ENCODE data around the gene HS3ST4.

HS3ST4 gene

GRCh38 chr16:25951999-25952398, 260.2 kb downstream of the HS3ST4 start:
- Mint-ChIP-seq H3K9me3 (no peaks in the 10 kb centered on the region), H3K4me3 (no peak overlapping the region), H3K27ac (no peak overlapping the region), H3K27me3 (no peaks in the 10 kb centered on the region), H3K4me1 (no peaks in the 10 kb centered on the region)
- DNase-seq (no peak), ATAC-seq (no peak)

GRCh38 chr16:25952983-25953382, 261.2 kb downstream of the HS3ST4 start:
- ATAC-seq (no peak), DNase-seq (no peak)
- Mint-ChIP-seq H3K27me3 (peaks cover 6% of the 10 kb centered on the region), H3K4me3 (no peak overlapping the region), H3K4me1 (no peaks in the 10 kb centered on the region), H3K27ac (no peak overlapping the region), H3K9me3 (no peaks in the 10 kb centered on the region)

GRCh38 chr16:25957707-25958106, 265.9 kb downstream of the HS3ST4 start:
- no peak overlapping the region for H3K4me3 Mint-ChIP-seq
- no peak for ATAC-seq

GRCh38 chr16:25959221-25959620, 267.5 kb downstream of the HS3ST4 start:
- Mint-ChIP-seq H3K4me3 (no peak overlapping the region), H3K9me3 (peaks cover 0 to 4% of the 10 kb centered on the region in 2 donors), H3K27me3 (peaks cover 7% of the 10 kb centered on the region), H3K27ac (no peak overlapping the region), H3K4me1 (no peaks in the 10 kb centered on the region)
- ATAC-seq (no peak), DNase-seq (no peak)

More at GRCh38 chr16:25957707-25958106, 265.9 kb downstream of the HS3ST4 start:
- Mint-ChIP-seq H3K9me3 (peaks cover 0 to 4% of the 10 kb centered on the region in 2 donors), H3K27ac (peak overlapping the region in 1 of 2 donors; percentile 68), H3K27me3 (peaks cover 7% of the 10 kb centered on the region), H3K4me1 (no peaks in the 10 kb centered on the region)
- DNase-seq, result no peak

GRCh38 chr16:25966172-25967097, 274.7 kb downstream of the HS3ST4 start:
- DNase-seq (peak; percentile 10 to 33), ATAC-seq (peak; percentile 97)
- H3K27me3 Mint-ChIP-seq, result peaks cover 13% of the 10 kb centered on the region
- peaks cover 0 to 4% of the 10 kb centered on the region in 2 donors for H3K9me3 Mint-ChIP-seq
- peak overlapping the region in 1 of 2 donors; percentile 53 for H3K27ac Mint-ChIP-seq
- peak overlapping the region in 1 of 2 donors; percentile 6 for H3K4me3 Mint-ChIP-seq
- peaks cover 19% of the 10 kb centered on the region for H3K4me1 Mint-ChIP-seq

GRCh38 chr16:25977121-25977520, 285.4 kb downstream of the HS3ST4 start:
- Mint-ChIP-seq H3K4me1 (no peaks in the 10 kb centered on the region), H3K9me3 (peaks cover 0 to 7% of the 10 kb centered on the region in 2 donors), H3K4me3 (no peak overlapping the region), H3K27ac (peak overlapping the region in 1 of 2 donors; percentile 86), H3K27me3 (peaks cover 11% of the 10 kb centered on the region)
- DNase-seq (no peak), ATAC-seq (no peak)

- H3K27ac Mint-ChIP-seq, result no peak overlapping the region
- H3K27me3 Mint-ChIP-seq, result peaks cover 11% of the 10 kb centered on the region
- ATAC-seq, result no peak
- no peak for DNase-seq
- no peaks in the 10 kb centered on the region for H3K4me1 Mint-ChIP-seq
- H3K4me3 Mint-ChIP-seq, result no peak overlapping the region
- peaks cover 0 to 7% of the 10 kb centered on the region in 2 donors for H3K9me3 Mint-ChIP-seq
Measured at GRCh38 chr16:25978218-25978617, 286.5 kb downstream of the HS3ST4 start.

- H3K27me3 Mint-ChIP-seq, result peaks cover 12% of the 10 kb centered on the region
- peak overlapping the region in 1 of 2 donors; percentile 52 for H3K27ac Mint-ChIP-seq
- no peak overlapping the region for H3K4me3 Mint-ChIP-seq
- ATAC-seq (no peak), DNase-seq (no peak)
- H3K4me1 Mint-ChIP-seq, result no peaks in the 10 kb centered on the region
- peaks cover 0 to 4% of the 10 kb centered on the region in 2 donors for H3K9me3 Mint-ChIP-seq
Measured at GRCh38 chr16:25988084-25988483, 296.3 kb downstream of the HS3ST4 start.

- Mint-ChIP-seq H3K4me1 (no peaks in the 10 kb centered on the region), H3K27me3 (peaks cover 12% of the 10 kb centered on the region), H3K4me3 (no peak overlapping the region), H3K27ac (no peak overlapping the region), H3K9me3 (peaks cover 0 to 4% of the 10 kb centered on the region in 2 donors)
- ATAC-seq (no peak), DNase-seq (no peak)
Measured at GRCh38 chr16:25988882-25989281, 297.1 kb downstream of the HS3ST4 start.

- H3K27ac Mint-ChIP-seq, result no peak overlapping the region
- H3K9me3 Mint-ChIP-seq, result no peaks in the 10 kb centered on the region
- H3K4me1 Mint-ChIP-seq, result no peaks in the 10 kb centered on the region
- H3K27me3 Mint-ChIP-seq, result peaks cover 2% of the 10 kb centered on the region
- H3K4me3 Mint-ChIP-seq, result no peak overlapping the region
- ATAC-seq (no peak), DNase-seq (no peak)
Measured at GRCh38 chr16:25996052-25996451, 304.3 kb downstream of the HS3ST4 start.

GRCh38 chr16:26005336-26005735, 313.6 kb downstream of the HS3ST4 start:
- H3K9me3 Mint-ChIP-seq, result peaks cover 9 to 27% of the 10 kb centered on the region in 2 donors
- H3K4me3 Mint-ChIP-seq, result no peak overlapping the region
- H3K4me1 Mint-ChIP-seq, result no peaks in the 10 kb centered on the region
- ATAC-seq, result no peak
- peaks cover 10% of the 10 kb centered on the region for H3K27me3 Mint-ChIP-seq
- H3K27ac Mint-ChIP-seq, result no peak overlapping the region
- no peak for DNase-seq

GRCh38 chr16:26012376-26012775, 320.6 kb downstream of the HS3ST4 start:
- Mint-ChIP-seq H3K4me1 (no peaks in the 10 kb centered on the region), H3K4me3 (no peak overlapping the region), H3K27me3 (peaks cover 8% of the 10 kb centered on the region), H3K9me3 (peaks cover 17 to 28% of the 10 kb centered on the region in 2 donors), H3K27ac (no peak overlapping the region)
- ATAC-seq (no peak), DNase-seq (no peak)

GRCh38 chr16:26015776-26016175, 324.0 kb downstream of the HS3ST4 start:
- no peak for ATAC-seq
- H3K27ac Mint-ChIP-seq, result no peak overlapping the region
- peaks cover 21% of the 10 kb centered on the region for H3K27me3 Mint-ChIP-seq
- no peak for DNase-seq
- peaks cover 26 to 27% of the 10 kb centered on the region in 2 donors for H3K9me3 Mint-ChIP-seq
- H3K4me1 Mint-ChIP-seq, result no peaks in the 10 kb centered on the region
- no peak overlapping the region for H3K4me3 Mint-ChIP-seq

- Mint-ChIP-seq H3K4me3 (no peak overlapping the region), H3K9me3 (peaks cover 26 to 27% of the 10 kb centered on the region in 2 donors), H3K27me3 (peaks cover 16% of the 10 kb centered on the region), H3K27ac (no peak overlapping the region), H3K4me1 (no peaks in the 10 kb centered on the region)
- ATAC-seq, result no peak
- no peak for DNase-seq
Measured at GRCh38 chr16:26016989-26017388, 325.2 kb downstream of the HS3ST4 start.

GRCh38 chr16:26019381-26020242, 327.9 kb downstream of the HS3ST4 start:
- Mint-ChIP-seq H3K4me1 (no peaks in the 10 kb centered on the region), H3K27ac (no peak overlapping the region), H3K27me3 (peaks cover 16% of the 10 kb centered on the region), H3K4me3 (no peak overlapping the region), H3K9me3 (peaks cover 19 to 20% of the 10 kb centered on the region in 2 donors)
- no peak for ATAC-seq
- no peak for DNase-seq
